Activated CD8-positive, alpha-beta memory T cell treated with anti-CD3 and anti-CD28 coated beads for 36 hours (primary cell): ENCODE measurements around the gene ALOX12B. TPM values are rescaled to one million over a fixed set of nuclear protein-coding genes. Genes with fewer than 3 reads are reported as not detected.
"Not testable (repeated sequence)": the region's sequence is repeated elsewhere in the genome, so short reads cannot be mapped to it uniquely, and the experiment has no call there.

Source experiments
- CTCF ChIA-PET: fragments of 350-600 bp; sonication (Branson Sonifier 250); formaldehyde crosslinking; loops from one replicate; lab custom pipeline; 2021; ENCODE audit warnings: antibody characterized with exemption; lab: Charles Lee
- POLR2A ChIA-PET: fragments of 350-600 bp; sonication (Branson Sonifier 250); formaldehyde crosslinking; loops from one replicate; lab custom pipeline; 2021; ENCODE audit warnings: antibody characterized with exemption; lab: Charles Lee
- total RNA-seq, 2 experiments: library from RNA; stranded (reverse); gene quantifications; one replicate each; pipeline ENCODE4 v1.2.3, GENCODE V29; 2021

ALOX12B gene
- total RNA-seq, 2 experiments from 2014 or later: 1.7 TPM

- ChIA-PET CTCF (interaction anchor here (0.9 to 4.3 kb wide), 4 partner anchors 17 to 66 kb away, joined by 3 to 39 read pairs (median 4); no protein-coding TSS in a partner anchor), POLR2A (interaction anchor here (0.5 kb wide), 1 partner anchor 122 kb away, joined by 3 read pairs; no protein-coding TSS in a partner anchor)
Observed at GRCh38 chr17:8121407-8121680, 33.8 kb upstream of the ALOX12B start.

GRCh38 chr17:8120520-8121406, 33.2 kb upstream of the ALOX12B start:
- CTCF ChIA-PET: interaction anchor here (0.8 to 6.4 kb wide), 17 partner anchors 9 to 263 kb away, joined by 3 to 47 read pairs (median 15); partner anchors contain the start of gene CTC1
- POLR2A ChIA-PET: interaction anchor here (0.5 to 1.8 kb wide), 7 partner anchors 32 to 260 kb away, joined by 3 to 9 read pairs (median 3); partner anchors contain the start of gene PER1

GRCh38 chr17:8119581-8120519, 32.3 kb upstream of the ALOX12B start:
- ChIA-PET CTCF (interaction anchor here (0.7 to 6.4 kb wide), 25 partner anchors 10 to 264 kb away, joined by 3 to 47 read pairs (median 6); partner anchors contain the start of genes CTC1, PFAS and VAMP2), POLR2A (interaction anchor here (0.5 to 1.8 kb wide), 14 partner anchors 17 to 263 kb away, joined by 3 to 9 read pairs (median 3); partner anchors contain the start of genes BORCS6 and PER1)

GRCh38 chr17:8118769-8119580, 31.5 kb upstream of the ALOX12B start:
- CTCF ChIA-PET: interaction anchor here (0.6 to 6.4 kb wide), 30 partner anchors 8 to 873 kb away, joined by 3 to 47 read pairs (median 5); partner anchors contain the start of genes CTC1, PFAS, TMEM107 and TP53
- POLR2A ChIA-PET: interaction anchor here (0.5 to 1.8 kb wide), 13 partner anchors 18 to 847 kb away, joined by 3 to 9 read pairs (median 4); partner anchors contain the start of genes BORCS6 and PIK3R5

- ChIA-PET POLR2A (interaction anchor here (0.5 to 1.2 kb wide), 3 partner anchors 44 to 848 kb away, joined by 3 to 6 read pairs (median 5); partner anchors contain the start of gene PIK3R5), CTCF (interaction anchor here (0.7 to 6.4 kb wide), 17 partner anchors 9 to 872 kb away, joined by 3 to 47 read pairs (median 16); partner anchors contain the start of genes CTC1, PFAS, TMEM107 and TP53)
Observed at GRCh38 chr17:8117980-8118768, 30.7 kb upstream of the ALOX12B start, which contains the start of gene ALOXE3. Gene ALOXE3 (minus strand): TSS chr17:8118514. CDS start chr17:8117990, 524 bp downstream.

- POLR2A ChIA-PET: no interaction called here
- CTCF ChIA-PET: interaction anchor here (0.7 to 6.4 kb wide), 6 partner anchors 12 to 57 kb away, joined by 3 to 47 read pairs (median 21); no protein-coding TSS in a partner anchor
Observed at GRCh38 chr17:8117367-8117979, 30.0 kb upstream of the ALOX12B start.

- POLR2A ChIA-PET: no interaction called here
- CTCF ChIA-PET: interaction anchor here (0.7 to 6.4 kb wide), 4 partner anchors 24 to 56 kb away, joined by 3 to 47 read pairs (median 5); no protein-coding TSS in a partner anchor
Observed at GRCh38 chr17:8116776-8117175, 29.3 kb upstream of the ALOX12B start.

GRCh38 chr17:8110907-8111306, 23.4 kb upstream of the ALOX12B start:
- CTCF ChIA-PET: interaction anchor here (0.6 to 3.7 kb wide), 23 partner anchors 8 to 193 kb away, joined by 3 to 34 read pairs (median 6); partner anchors contain the start of genes ALOX12B, ALOXE3 and HES7
- POLR2A ChIA-PET: no interaction called here

- CTCF ChIA-PET: interaction anchor here (0.6 to 3.7 kb wide), 27 partner anchors 9 to 193 kb away, joined by 3 to 34 read pairs (median 5); partner anchors contain the start of genes ALOX12B, ALOXE3, HES7 and SLC25A35
- POLR2A ChIA-PET: no interaction called here
Observed at GRCh38 chr17:8110456-8110804, 22.9 kb upstream of the ALOX12B start.

- ChIA-PET POLR2A (no interaction called here), CTCF (interaction anchor here (0.5 to 3.7 kb wide), 25 partner anchors 9 to 185 kb away, joined by 3 to 34 read pairs (median 5); partner anchors contain the start of genes ALOX12B, ALOXE3, HES7 and SLC25A35)
Observed at GRCh38 chr17:8109661-8110455, 22.3 kb upstream of the ALOX12B start.

GRCh38 chr17:8108972-8109660, 21.6 kb upstream of the ALOX12B start:
- POLR2A ChIA-PET: no interaction called here
- CTCF ChIA-PET: interaction anchor here (0.8 to 3.7 kb wide), 17 partner anchors 10 to 186 kb away, joined by 3 to 34 read pairs (median 6); partner anchors contain the start of genes ALOX12B, ALOXE3, HES7 and SLC25A35

- CTCF ChIA-PET: interaction anchor here (1.0 to 2.2 kb wide), 4 partner anchors 13 to 47 kb away, joined by 3 to 5 read pairs (median 4); no protein-coding TSS in a partner anchor
- POLR2A ChIA-PET: not testable (repeated sequence)
Observed at GRCh38 chr17:8106980-8107379, 19.5 kb upstream of the ALOX12B start.

- POLR2A ChIA-PET: no interaction called here
- CTCF ChIA-PET: interaction anchor here (0.6 to 3.4 kb wide), 6 partner anchors 12 to 100 kb away, joined by 3 to 15 read pairs (median 4); no protein-coding TSS in a partner anchor
Observed at GRCh38 chr17:8105957-8106398, 18.5 kb upstream of the ALOX12B start.

GRCh38 chr17:8104911-8105310, 17.4 kb upstream of the ALOX12B start:
- POLR2A ChIA-PET: no interaction called here
- CTCF ChIA-PET: interaction anchor here (1.4 to 3.4 kb wide), 4 partner anchors 11 to 26 kb away, joined by 3 to 15 read pairs (median 6); no protein-coding TSS in a partner anchor
